ENCODE results near the gene ITIH5. TPM values are rescaled to one million over a fixed set of nuclear protein-coding genes. Genes with fewer than 3 reads are reported as not detected.

The ITIH5 gene
- total and polyA plus RNA-seq, 2 of the 13 experiments (the other 11 are each of a cell fraction or from before 2014, with no cell fraction given), result 4.7 to 8.9 TPM

- no peak for TF ChIP-seq ZNF883 (CRISPR knock-in tag; IDR thresholded peaks at IDR 0.05; ENCODE audit: not compliant biosample characterization)
- no peak for TF ChIP-seq NFATC3 (CRISPR knock-in tag; IDR thresholded peaks at IDR 0.05)
- TF ChIP-seq HMGXB4 (CRISPR knock-in tag; IDR thresholded peaks at IDR 0.05; ENCODE audit: borderline replicate concordance in 1 of 2, low read depth in 1 of 2), result peak in 1 of 2 experiments; percentile 96; a peak in 3 of 4 replicates
- TF ChIP-seq NR0B2 (CRISPR knock-in tag; IDR thresholded peaks at IDR 0.05), result no peak
- no peak for TF ChIP-seq KAT2B (IDR thresholded peaks at IDR 0.05; ENCODE audit: borderline replicate concordance, low read depth, low read length)
- TF ChIP-seq PHF21A (CRISPR knock-in tag; IDR thresholded peaks at IDR 0.05), result no peak; the same call in 1 of the 2 replicates
- no peak for TF ChIP-seq BRD4 (CRISPR knock-in tag; IDR thresholded peaks at IDR 0.05)
- no peak for TF ChIP-seq GRHL1 (CRISPR knock-in tag; conservative IDR thresholded peaks at IDR 0.05)
- no peak for TF ChIP-seq PATZ1 (CRISPR knock-in tag; IDR thresholded peaks at IDR 0.05)
- TF ChIP-seq CBX2 (IDR thresholded peaks at IDR 0.05; ENCODE audit: low read depth, low read length), result no peak
- no peak for TF ChIP-seq CBX2 (CRISPR knock-in tag; IDR thresholded peaks at IDR 0.05; ENCODE audit: low read depth)
- 0 out of 2 replicates have a peak, but pooled peaks have one; percentile 6 for TF ChIP-seq ZFX (CRISPR knock-in tag; IDR thresholded peaks at IDR 0.05; ENCODE audit: low read depth)
- no peak for TF ChIP-seq GPN1 (CRISPR knock-in tag; IDR thresholded peaks at IDR 0.05; ENCODE audit: borderline replicate concordance)
- no peak for TF ChIP-seq ZNF83 (CRISPR knock-in tag; IDR thresholded peaks at IDR 0.05; ENCODE audit: borderline replicate concordance)
- peak; percentile 55 for TF ChIP-seq ARID5B (CRISPR knock-in tag; IDR thresholded peaks at IDR 0.05)
- peak; percentile 22; the same call in 1 of the 2 replicates for TF ChIP-seq ATF2 (CRISPR knock-in tag; IDR thresholded peaks at IDR 0.05)
- TF ChIP-seq RAD21 (CRISPR knock-in tag; IDR thresholded peaks at IDR 0.05), result peak; percentile 91
Measured at GRCh38 chr10:7687228-7687907, 20.6 kb upstream of the ITIH5 start (continued).
